ENCODE results near the gene RAD51B. TPM values are rescaled to one million over a fixed set of nuclear protein-coding genes. Genes with fewer than 3 reads are reported as not detected.

Gene RAD51B
- total RNA-seq, 4 donors from 2014 or later: 5.0 to 31.8 (median 20.6) TPM

- no peak for DNase-seq
- 96% methylated on average over 1 of the region's 1 CpG; no CpG with 5 or more reads in 1 of the 2 donors for WGBS, 2 donors (ENCODE audit: low coverage in 1 of 2)
- intact Hi-C loops (cut with DNase I; ENCODE audit: low total_unique reads): no loop called here
Observed at GRCh38 chr14:68644101-68644500, 824.5 kb downstream of the RAD51B start.

DNA sequence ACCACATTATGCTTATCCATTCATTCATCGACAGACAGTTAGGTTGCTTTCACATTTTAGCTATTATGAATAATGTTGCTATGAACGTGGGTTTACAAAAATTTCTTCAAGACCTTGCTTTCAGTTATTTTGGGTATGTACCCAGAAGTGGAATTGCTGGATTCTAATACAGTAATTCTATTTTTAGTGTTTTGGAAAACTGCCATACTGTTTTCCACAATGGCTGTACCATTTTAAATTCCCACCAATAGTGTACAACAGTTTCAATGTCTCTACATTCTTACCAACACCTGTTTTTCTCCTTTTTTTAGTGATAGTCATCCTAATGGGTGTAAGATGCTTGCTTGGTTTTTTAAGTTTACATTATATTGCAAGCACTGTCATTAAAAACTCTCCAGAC, 825.8 kb downstream of the RAD51B start:
- Histone ChIP-seq H3K4me3 (no peak overlapping the region), H3K27me3 (no peaks in the 10 kb centered on the region), H3K27ac (no peak overlapping the region), H3K9me3 (peaks cover 0 to 5% of the 10 kb centered on the region in 2 donors), H3K4me1 (peaks cover 0 to 7% (median under 1%) of the 10 kb centered on the region in 4 donors), H3K36me3 (no peaks in the 10 kb centered on the region)
- in situ Hi-C loops (cut with MboI; ENCODE audit: low pct_ligation_motif_present in 1 of 4, low pct_unique_long_range_greater_than_20kb in 1 of 4, low sequenced_read_pairs in 3 of 4): no loop called here
- TF ChIP-seq EP300 (IDR thresholded peaks at IDR 0.05; ENCODE audit: low read depth) (no peak), POLR2A (IDR thresholded peaks at IDR 0.05) (no peak), CTCF (IDR thresholded peaks at IDR 0.05) (no peak), POLR2AphosphoS5 (IDR thresholded peaks at IDR 0.05) (no peak)
- WGBS, 2 donors (ENCODE audit: low coverage in 1 of 2): 66 to 77% methylated on average over 2 of the region's 2 CpGs
- no peak for DNase-seq
- intact Hi-C loops (cut with DNase I; ENCODE audit: low total_unique reads): no loop called here

More at GRCh38 chr14:68644101-68644500, 824.5 kb downstream of the RAD51B start:
- Histone ChIP-seq H3K4me3 (no peak overlapping the region), H3K27me3 (no peaks in the 10 kb centered on the region), H3K4me1 (peaks cover 0 to 11% (median 4%) of the 10 kb centered on the region in 4 donors), H3K9me3 (peaks cover 0 to 5% of the 10 kb centered on the region in 2 donors), H3K27ac (peak overlapping the region in 1 of 4 donors; percentile 1), H3K36me3 (no peaks in the 10 kb centered on the region)
- in situ Hi-C loops (cut with MboI; ENCODE audit: low pct_ligation_motif_present in 1 of 4, low pct_unique_long_range_greater_than_20kb in 1 of 4, low sequenced_read_pairs in 3 of 4): no loop called here
- TF ChIP-seq EP300 (IDR thresholded peaks at IDR 0.05; ENCODE audit: low read depth): no peak
- TF ChIP-seq POLR2A (IDR thresholded peaks at IDR 0.05): no peak
- no peak for TF ChIP-seq POLR2AphosphoS5 (IDR thresholded peaks at IDR 0.05)
- no peak for TF ChIP-seq CTCF (IDR thresholded peaks at IDR 0.05)

- no peaks in the 10 kb centered on the region for H3K27me3 ChIP-seq
- H3K9me3 ChIP-seq: no peaks in the 10 kb centered on the region
- in situ Hi-C loops (cut with MboI; ENCODE audit: low pct_ligation_motif_present in 1 of 4, low pct_unique_long_range_greater_than_20kb in 1 of 4, low sequenced_read_pairs in 3 of 4): no loop called here
- peaks cover 8 to 32% (median 13%) of the 10 kb centered on the region in 4 donors for H3K4me1 ChIP-seq
- intact Hi-C loops (cut with DNase I; ENCODE audit: low total_unique reads): loop anchor here (1.0 to 10.0 kb wide), 2 partner anchors 41 to 105 kb away; no protein-coding TSS in a partner anchor
- H3K4me3 ChIP-seq: no peak overlapping the region
- 90% methylated on average over 7 of the region's 7 CpGs; no CpG with 5 or more reads in 1 of the 2 donors for WGBS, 2 donors (ENCODE audit: low coverage in 1 of 2)
- TF ChIP-seq CTCF (IDR thresholded peaks at IDR 0.05): no peak
- no peak for TF ChIP-seq POLR2A (IDR thresholded peaks at IDR 0.05)
- no peak for TF ChIP-seq POLR2AphosphoS5 (IDR thresholded peaks at IDR 0.05)
- no peak for TF ChIP-seq EP300 (IDR thresholded peaks at IDR 0.05; ENCODE audit: low read depth)
- no peak for DNase-seq
- no peaks in the 10 kb centered on the region for H3K36me3 ChIP-seq
- H3K27ac ChIP-seq: peak overlapping the region; percentile 76 to 91 (median 84)
Observed at GRCh38 chr14:68649476-68650189, 830.1 kb downstream of the RAD51B start.

GRCh38 chr14:68650404-68650994, 830.9 kb downstream of the RAD51B start:
- intact Hi-C loops (cut with DNase I; ENCODE audit: low total_unique reads) (loop anchor here (10.0 kb wide), 1 partner anchor 106 kb away; no protein-coding TSS in a partner anchor), in situ Hi-C loops (cut with MboI; ENCODE audit: low pct_ligation_motif_present in 1 of 4, low pct_unique_long_range_greater_than_20kb in 1 of 4, low sequenced_read_pairs in 3 of 4) (no loop called here)
- Histone ChIP-seq H3K27me3 (no peaks in the 10 kb centered on the region), H3K4me3 (no peak overlapping the region), H3K9me3 (no peaks in the 10 kb centered on the region), H3K27ac (peak overlapping the region; percentile 76 to 91 (median 84)), H3K4me1 (peaks cover 16 to 39% (median 21%) of the 10 kb centered on the region in 4 donors), H3K36me3 (no peaks in the 10 kb centered on the region)
- DNase-seq: no peak
- TF ChIP-seq POLR2AphosphoS5 (IDR thresholded peaks at IDR 0.05) (no peak), POLR2A (IDR thresholded peaks at IDR 0.05) (no peak), CTCF (IDR thresholded peaks at IDR 0.05) (no peak), EP300 (IDR thresholded peaks at IDR 0.05; ENCODE audit: low read depth) (no peak)
